Activated B cell treated with CpG ODN at 0.5 μM for 24 hours (primary cell): ENCODE results near the gene KAZALD1. TPM values are rescaled to one million over a fixed set of nuclear protein-coding genes. Genes with fewer than 3 reads are reported as not detected.

Experiments used
- ATAC-seq: fragments of 200-7000 bp; cut with Tn5 transposase; one replicate; pipeline ENCODE4 v1.10.0; 2021; ENCODE audit warnings: low read depth, mild to moderate bottlenecking, moderate library complexity
- CTCF ChIA-PET: fragments of 350-600 bp; sonication (Branson Sonifier 250); formaldehyde crosslinking; loops from one replicate; lab custom pipeline; 2021; ENCODE audit warnings: antibody characterized with exemption; lab: Charles Lee
- POLR2A ChIA-PET: fragments of 350-600 bp; sonication (Branson Sonifier 250); formaldehyde crosslinking; loops from one replicate; lab custom pipeline; 2021; ENCODE audit warnings: antibody characterized with exemption; lab: Charles Lee
- DNase-seq: peaks from one replicate; pipeline ENCODE4 v3.0.0; 2022
- H3K27ac Mint-ChIP-seq: one replicate; pipeline ENCODE4 v1.8.0; 2020; ENCODE audit warnings: mixed read lengths
- H3K27me3 Mint-ChIP-seq: one replicate; pipeline ENCODE4 v1.8.0; 2021; ENCODE audit warnings: mixed read lengths
- H3K36me3 Mint-ChIP-seq: one replicate; pipeline ENCODE4 v1.8.0; 2021; ENCODE audit warnings: low read depth, mixed read lengths
- H3K4me1 Mint-ChIP-seq: one replicate; pipeline ENCODE4 v1.8.0; 2021; ENCODE audit warnings: mixed read lengths
- H3K4me3 Mint-ChIP-seq: one replicate; pipeline ENCODE4 v1.8.0; 2020; ENCODE audit warnings: mild to moderate bottlenecking, mixed read lengths
- H3K9me3 Mint-ChIP-seq: one replicate; pipeline ENCODE4 v1.8.0; 2020; ENCODE audit warnings: mixed read lengths
- intact Hi-C: fragments of 100-400 bp; cut with micrococcal nuclease; formaldehyde crosslinking; loops from one replicate; pipeline ENCODE4 v1.15.1; 2024
- total RNA-seq: library from RNA; stranded (reverse); gene quantifications from 2 replicates; pipeline ENCODE4 v1.2.3, GENCODE V29; 2022
- TF ChIP-seq, protein P1 (sequence below): fragments of 200-600 bp; IDR thresholded peaks from one replicate; pipeline ENCODE4 v1.8.0; 2022; ENCODE audit warnings: antibody characterized with exemption, mild to moderate bottlenecking

KAZALD1 gene
- total RNA-seq, 1 donor from 2014 or later, result 0.58 TPM

GRCh38 chr10:101107771-101108170 is 46.0 kb downstream of the KAZALD1 start:
- no peak for DNase-seq
- Mint-ChIP-seq H3K27me3 (peaks cover 36% of the 10 kb centered on the region), H3K4me3 (no peak overlapping the region), H3K27ac (no peak overlapping the region), H3K4me1 (no peaks in the 10 kb centered on the region), H3K9me3 (no peaks in the 10 kb centered on the region), H3K36me3 (no peaks in the 10 kb centered on the region)
- no peak for ATAC-seq
- ChIA-PET CTCF (interaction anchor here (2.1 kb wide), 1 partner anchor 12 kb away, joined by 6 read pairs; no protein-coding TSS in a partner anchor), POLR2A (interaction anchor here (0.6 kb wide), 1 partner anchor 1006 kb away, joined by 3 read pairs; no protein-coding TSS in a partner anchor)
- TF ChIP-seq, protein P1, sequence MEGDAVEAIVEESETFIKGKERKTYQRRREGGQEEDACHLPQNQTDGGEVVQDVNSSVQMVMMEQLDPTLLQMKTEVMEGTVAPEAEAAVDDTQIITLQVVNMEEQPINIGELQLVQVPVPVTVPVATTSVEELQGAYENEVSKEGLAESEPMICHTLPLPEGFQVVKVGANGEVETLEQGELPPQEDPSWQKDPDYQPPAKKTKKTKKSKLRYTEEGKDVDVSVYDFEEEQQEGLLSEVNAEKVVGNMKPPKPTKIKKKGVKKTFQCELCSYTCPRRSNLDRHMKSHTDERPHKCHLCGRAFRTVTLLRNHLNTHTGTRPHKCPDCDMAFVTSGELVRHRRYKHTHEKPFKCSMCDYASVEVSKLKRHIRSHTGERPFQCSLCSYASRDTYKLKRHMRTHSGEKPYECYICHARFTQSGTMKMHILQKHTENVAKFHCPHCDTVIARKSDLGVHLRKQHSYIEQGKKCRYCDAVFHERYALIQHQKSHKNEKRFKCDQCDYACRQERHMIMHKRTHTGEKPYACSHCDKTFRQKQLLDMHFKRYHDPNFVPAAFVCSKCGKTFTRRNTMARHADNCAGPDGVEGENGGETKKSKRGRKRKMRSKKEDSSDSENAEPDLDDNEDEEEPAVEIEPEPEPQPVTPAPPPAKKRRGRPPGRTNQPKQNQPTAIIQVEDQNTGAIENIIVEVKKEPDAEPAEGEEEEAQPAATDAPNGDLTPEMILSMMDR, result no peak
- intact Hi-C loops, result no loop called here

GRCh38 chr10:101110856-101111523 is 49.2 kb downstream of the KAZALD1 start:
- ATAC-seq, result no peak
- Mint-ChIP-seq H3K27ac (no peak overlapping the region), H3K27me3 (peaks cover 40% of the 10 kb centered on the region), H3K36me3 (no peaks in the 10 kb centered on the region), H3K4me1 (no peaks in the 10 kb centered on the region), H3K9me3 (no peaks in the 10 kb centered on the region), H3K4me3 (no peak overlapping the region)
- no peak for DNase-seq
- intact Hi-C loops, result no loop called here
- TF ChIP-seq, protein P1, result no peak
- CTCF ChIA-PET, result no interaction called here
- POLR2A ChIA-PET, result no interaction called here

DNA sequence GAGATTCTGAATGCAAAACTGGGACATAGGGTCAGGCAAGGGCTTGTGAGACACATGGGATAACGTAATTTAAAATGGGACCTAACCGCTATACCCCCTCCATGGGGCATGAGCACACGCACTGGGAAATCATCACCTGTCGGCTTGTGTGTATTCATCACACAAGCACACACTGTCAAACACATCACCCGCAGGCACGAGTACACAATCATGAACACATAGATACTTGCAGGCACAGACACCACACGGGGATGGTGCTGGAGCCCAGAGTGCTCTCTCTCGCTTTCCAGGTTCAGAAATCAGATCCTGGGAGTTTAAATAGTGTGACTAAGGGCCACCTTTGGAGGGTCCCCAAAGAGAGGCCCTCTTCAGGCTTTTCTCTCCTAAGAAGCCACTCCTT is 49.8 kb downstream of the KAZALD1 start:
- DNase-seq (no peak), ATAC-seq (no peak)
- no peaks in the 10 kb centered on the region for H3K9me3 Mint-ChIP-seq
- H3K4me1 Mint-ChIP-seq, result no peaks in the 10 kb centered on the region
- POLR2A ChIA-PET, result no interaction called here
- no peak overlapping the region for H3K27ac Mint-ChIP-seq
- H3K27me3 Mint-ChIP-seq, result peaks cover 40% of the 10 kb centered on the region
- TF ChIP-seq, protein P1, result no peak
- no peak overlapping the region for H3K4me3 Mint-ChIP-seq
- intact Hi-C loops, result no loop called here
- CTCF ChIA-PET, result no interaction called here
- H3K36me3 Mint-ChIP-seq, result no peaks in the 10 kb centered on the region

DNA sequence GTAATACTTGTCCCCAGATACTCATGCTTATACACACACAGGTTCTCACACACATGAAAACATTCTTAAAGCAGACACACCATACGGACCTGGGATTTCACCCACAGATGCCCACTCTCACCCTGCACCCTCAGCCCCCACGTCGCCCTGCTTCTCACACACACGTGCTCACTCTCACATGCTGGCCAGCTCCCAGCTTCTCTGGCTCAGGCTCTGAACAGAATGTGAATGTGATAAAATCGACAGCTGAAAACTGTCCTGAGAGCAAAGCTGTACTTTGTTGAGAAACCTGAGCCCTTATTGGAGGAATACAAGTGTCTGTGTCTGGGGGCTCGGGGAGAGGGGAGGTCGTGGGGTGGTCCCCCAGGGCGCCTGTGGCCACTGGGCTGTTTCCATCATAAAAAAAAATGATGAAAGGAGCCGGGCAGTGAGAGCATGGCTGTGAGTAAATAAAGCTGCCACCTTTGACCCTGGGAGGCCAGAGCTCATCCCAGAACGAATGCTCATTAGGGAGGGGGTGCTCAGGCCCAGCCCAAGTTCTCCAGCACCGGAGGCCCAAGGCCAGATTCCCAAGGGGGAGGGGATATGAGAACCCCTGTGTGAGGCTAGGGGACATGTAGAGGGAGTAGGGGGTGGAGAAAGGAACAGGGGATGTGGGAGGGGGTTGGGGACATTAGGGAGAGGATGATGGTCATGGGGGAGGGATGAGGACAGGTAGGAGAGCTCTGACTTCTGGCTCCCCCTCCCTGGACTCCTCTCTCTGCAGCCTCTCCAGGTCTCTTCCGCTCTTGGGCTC is 51.2 kb downstream of the KAZALD1 start:
- H3K9me3 Mint-ChIP-seq, result no peaks in the 10 kb centered on the region
- CTCF ChIA-PET, result no interaction called here
- DNase-seq, result no peak
- intact Hi-C loops, result no loop called here
- H3K27me3 Mint-ChIP-seq, result peaks cover 32% of the 10 kb centered on the region
- no peak overlapping the region for H3K4me3 Mint-ChIP-seq
- H3K27ac Mint-ChIP-seq, result no peak overlapping the region
- POLR2A ChIA-PET, result interaction anchor here (0.7 kb wide), 1 partner anchor 10 kb away, joined by 14 read pairs; no protein-coding TSS in a partner anchor
- H3K36me3 Mint-ChIP-seq, result no peaks in the 10 kb centered on the region
- H3K4me1 Mint-ChIP-seq, result no peaks in the 10 kb centered on the region
- TF ChIP-seq, protein P1, result no peak
- ATAC-seq, result no peak

- DNase-seq (no peak), ATAC-seq (no peak)
- Mint-ChIP-seq H3K4me3 (no peak overlapping the region), H3K4me1 (no peaks in the 10 kb centered on the region), H3K36me3 (no peaks in the 10 kb centered on the region), H3K27ac (no peak overlapping the region), H3K27me3 (peaks cover 32% of the 10 kb centered on the region), H3K9me3 (no peaks in the 10 kb centered on the region)
- ChIA-PET CTCF (no interaction called here), POLR2A (interaction anchor here (0.7 kb wide), 1 partner anchor 9 kb away, joined by 14 read pairs; no protein-coding TSS in a partner anchor)
- TF ChIP-seq, protein P1, result no peak
- intact Hi-C loops, result no loop called here
Observed at GRCh38 chr10:101113890-101114403, 52.2 kb downstream of the KAZALD1 start.
